Measurements from ENCODE around the gene LAMTOR2.
A peak's percentile ranks its signal among the peaks of the same experiment; 100 is the strongest.

The LAMTOR2 gene

DNA sequence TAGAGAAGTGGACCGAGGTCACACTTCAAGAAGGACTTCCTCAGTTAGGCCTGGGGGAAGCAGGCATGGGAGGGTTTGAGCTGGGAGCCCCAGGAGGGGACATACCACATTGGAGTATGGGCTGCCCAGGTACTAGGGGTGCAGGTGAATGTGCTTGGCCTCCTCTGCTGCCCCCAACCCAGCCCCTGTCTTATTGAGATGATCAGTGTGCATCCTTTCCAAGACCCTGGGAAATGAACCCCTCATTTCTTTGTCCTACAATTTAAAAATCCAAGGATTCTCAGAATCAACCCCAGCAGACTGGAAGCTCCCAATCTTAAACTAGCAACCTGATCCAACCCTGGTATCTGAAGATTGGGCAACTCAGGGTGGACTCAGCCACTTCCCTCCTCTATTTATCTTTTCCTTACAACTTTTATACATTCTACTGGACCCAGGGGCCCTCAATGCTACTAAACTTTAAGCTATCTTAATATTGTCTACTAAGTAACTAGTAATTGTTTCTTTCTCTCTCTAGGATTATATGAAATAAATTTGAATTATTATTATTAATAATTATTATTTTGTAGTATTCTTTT lies 18.6 kb downstream of the LAMTOR2 start:
- H3K27ac ChIP-seq, result no peak overlapping the region; the same call in 1 of the 2 replicates
- DNase-seq (ENCODE audit: low spot score), result no peak
- ChIA-PET POLR2A (ENCODE audit: low non-redundant PET) (no interaction called here), CTCF (interaction anchor here (0.6 to 0.7 kb wide), 3 partner anchors 8 to 57 kb away, joined by 5 read pairs; partner anchors contain the start of gene UBQLN4)
- TF ChIP-seq, protein P1, sequence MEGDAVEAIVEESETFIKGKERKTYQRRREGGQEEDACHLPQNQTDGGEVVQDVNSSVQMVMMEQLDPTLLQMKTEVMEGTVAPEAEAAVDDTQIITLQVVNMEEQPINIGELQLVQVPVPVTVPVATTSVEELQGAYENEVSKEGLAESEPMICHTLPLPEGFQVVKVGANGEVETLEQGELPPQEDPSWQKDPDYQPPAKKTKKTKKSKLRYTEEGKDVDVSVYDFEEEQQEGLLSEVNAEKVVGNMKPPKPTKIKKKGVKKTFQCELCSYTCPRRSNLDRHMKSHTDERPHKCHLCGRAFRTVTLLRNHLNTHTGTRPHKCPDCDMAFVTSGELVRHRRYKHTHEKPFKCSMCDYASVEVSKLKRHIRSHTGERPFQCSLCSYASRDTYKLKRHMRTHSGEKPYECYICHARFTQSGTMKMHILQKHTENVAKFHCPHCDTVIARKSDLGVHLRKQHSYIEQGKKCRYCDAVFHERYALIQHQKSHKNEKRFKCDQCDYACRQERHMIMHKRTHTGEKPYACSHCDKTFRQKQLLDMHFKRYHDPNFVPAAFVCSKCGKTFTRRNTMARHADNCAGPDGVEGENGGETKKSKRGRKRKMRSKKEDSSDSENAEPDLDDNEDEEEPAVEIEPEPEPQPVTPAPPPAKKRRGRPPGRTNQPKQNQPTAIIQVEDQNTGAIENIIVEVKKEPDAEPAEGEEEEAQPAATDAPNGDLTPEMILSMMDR (conservative IDR thresholded peaks at IDR 0.05; ENCODE audit: low read depth), result no peak

DNA sequence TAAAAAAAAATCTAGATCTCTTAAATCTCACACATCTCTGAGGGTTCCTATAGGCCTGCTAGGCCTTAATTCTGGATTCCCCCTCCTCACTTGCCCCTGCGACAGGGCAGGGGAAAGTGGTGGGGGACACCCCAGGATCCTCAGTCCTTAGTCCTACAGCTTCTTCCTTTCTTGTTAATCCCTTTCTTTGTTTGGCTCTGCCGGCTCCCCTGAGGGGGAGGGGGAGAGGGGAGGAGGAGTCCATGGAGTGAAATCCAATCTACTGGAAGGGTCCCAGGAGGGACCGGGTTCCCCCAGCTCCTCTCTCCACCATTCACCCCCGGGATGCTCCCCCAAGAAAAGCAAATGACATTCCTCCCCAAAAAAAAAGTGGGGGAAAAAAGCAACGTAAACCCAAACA lies 19.2 kb downstream of the LAMTOR2 start:
- CTCF ChIA-PET, result interaction anchor here (0.6 to 0.7 kb wide), 3 partner anchors 8 to 56 kb away, joined by 5 read pairs; partner anchors contain the start of gene UBQLN4

DNA sequence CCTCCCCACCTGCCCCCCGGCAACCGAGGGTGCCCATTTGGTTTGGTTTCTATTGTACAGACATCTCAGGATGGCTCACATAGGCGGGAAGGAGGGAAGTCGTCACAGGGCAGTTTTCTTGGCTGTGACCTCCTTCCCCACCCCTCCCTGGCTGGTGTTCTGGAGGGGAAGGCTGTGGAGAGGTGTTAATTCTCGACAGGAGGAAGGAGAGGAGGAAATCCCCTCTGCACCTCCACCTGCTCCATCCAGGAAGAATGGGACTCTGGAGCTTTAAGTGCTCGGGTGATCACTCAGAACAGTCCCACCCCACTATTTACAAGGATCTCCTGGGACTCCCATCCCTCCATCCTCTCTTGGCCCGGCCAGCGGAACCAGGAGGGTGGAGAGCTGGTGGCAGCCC lies 20.1 kb downstream of the LAMTOR2 start:
- POLR2A ChIA-PET (ENCODE audit: low non-redundant PET), result no interaction called here

More for the DNA sequence above, 19.2 kb downstream of the LAMTOR2 start:
- POLR2A ChIA-PET (ENCODE audit: low non-redundant PET), result no interaction called here
- no peak overlapping the region for H3K27ac ChIP-seq
- no peak for DNase-seq (ENCODE audit: low spot score)
- TF ChIP-seq, protein P1 (conservative IDR thresholded peaks at IDR 0.05; ENCODE audit: low read depth), result no peak

DNA sequence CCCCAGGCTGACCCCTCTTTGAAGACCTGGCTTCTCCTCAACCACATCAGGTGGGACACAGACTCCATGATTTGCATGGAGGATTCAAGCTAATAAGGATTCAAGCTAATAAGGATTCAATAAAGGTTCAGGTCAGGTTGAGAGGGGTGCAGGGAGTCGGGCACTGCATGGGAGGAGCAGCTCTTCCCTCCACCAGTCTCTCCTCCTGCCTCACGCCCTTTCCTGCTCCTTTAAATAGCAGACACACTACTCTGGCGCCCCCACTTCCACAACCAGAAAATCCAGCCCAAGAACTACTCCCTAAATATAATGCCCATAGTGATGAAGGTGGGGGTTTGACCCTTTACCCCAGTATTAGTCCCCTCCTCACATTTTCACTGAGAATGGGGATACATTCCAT lies 20.6 kb downstream of the LAMTOR2 start:
- ChIA-PET POLR2A (ENCODE audit: low non-redundant PET) (no interaction called here), CTCF (interaction anchor here (1.6 kb wide), 1 partner anchor 8 kb away, joined by 4 read pairs; no protein-coding TSS in a partner anchor)
- TF ChIP-seq, protein P1 (conservative IDR thresholded peaks at IDR 0.05; ENCODE audit: low read depth), result no peak
- no peak for DNase-seq (ENCODE audit: low spot score)
- peak overlapping the region; percentile 16; the same call in 1 of the 2 replicates for H3K27ac ChIP-seq

More for the DNA sequence above, 20.1 kb downstream of the LAMTOR2 start:
- TF ChIP-seq, protein P1 (conservative IDR thresholded peaks at IDR 0.05; ENCODE audit: low read depth), result no peak
- peak overlapping the region; percentile 16; the same call in 1 of the 2 replicates for H3K27ac ChIP-seq
- CTCF ChIA-PET, result interaction anchor here (1.6 kb wide), 1 partner anchor 8 kb away, joined by 4 read pairs; no protein-coding TSS in a partner anchor
- DNase-seq (ENCODE audit: low spot score), result no peak

DNA sequence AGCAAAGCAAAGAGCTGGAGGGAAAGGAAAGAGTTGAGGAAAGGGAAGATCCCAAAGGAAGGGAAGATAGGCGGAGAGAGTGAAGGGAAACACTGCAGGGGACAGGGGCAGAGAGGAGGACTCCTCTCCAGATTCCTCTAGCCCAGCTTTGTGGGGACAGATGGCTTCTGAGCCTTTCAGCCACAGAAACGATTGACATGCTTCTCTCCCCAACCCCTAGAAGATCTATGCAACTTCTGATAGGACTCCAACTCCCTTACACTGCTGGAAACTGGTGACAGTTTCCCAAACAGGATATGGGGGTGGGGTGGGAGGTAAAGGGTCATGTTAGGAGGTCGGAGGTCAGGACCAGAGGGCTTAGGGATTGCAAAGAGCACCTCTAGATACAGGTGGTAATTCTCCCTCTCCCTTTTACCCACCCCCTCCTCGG lies 21.2 kb downstream of the LAMTOR2 start:
- H3K27ac ChIP-seq, result peak overlapping the region; percentile 15; the same call in 1 of the 2 replicates
- POLR2A ChIA-PET (ENCODE audit: low non-redundant PET), result no interaction called here
- DNase-seq (ENCODE audit: low spot score), result no peak
- TF ChIP-seq, protein P1 (conservative IDR thresholded peaks at IDR 0.05; ENCODE audit: low read depth), result no peak
- CTCF ChIA-PET, result interaction anchor here (1.6 kb wide), 1 partner anchor 9 kb away, joined by 4 read pairs; no protein-coding TSS in a partner anchor

DNA sequence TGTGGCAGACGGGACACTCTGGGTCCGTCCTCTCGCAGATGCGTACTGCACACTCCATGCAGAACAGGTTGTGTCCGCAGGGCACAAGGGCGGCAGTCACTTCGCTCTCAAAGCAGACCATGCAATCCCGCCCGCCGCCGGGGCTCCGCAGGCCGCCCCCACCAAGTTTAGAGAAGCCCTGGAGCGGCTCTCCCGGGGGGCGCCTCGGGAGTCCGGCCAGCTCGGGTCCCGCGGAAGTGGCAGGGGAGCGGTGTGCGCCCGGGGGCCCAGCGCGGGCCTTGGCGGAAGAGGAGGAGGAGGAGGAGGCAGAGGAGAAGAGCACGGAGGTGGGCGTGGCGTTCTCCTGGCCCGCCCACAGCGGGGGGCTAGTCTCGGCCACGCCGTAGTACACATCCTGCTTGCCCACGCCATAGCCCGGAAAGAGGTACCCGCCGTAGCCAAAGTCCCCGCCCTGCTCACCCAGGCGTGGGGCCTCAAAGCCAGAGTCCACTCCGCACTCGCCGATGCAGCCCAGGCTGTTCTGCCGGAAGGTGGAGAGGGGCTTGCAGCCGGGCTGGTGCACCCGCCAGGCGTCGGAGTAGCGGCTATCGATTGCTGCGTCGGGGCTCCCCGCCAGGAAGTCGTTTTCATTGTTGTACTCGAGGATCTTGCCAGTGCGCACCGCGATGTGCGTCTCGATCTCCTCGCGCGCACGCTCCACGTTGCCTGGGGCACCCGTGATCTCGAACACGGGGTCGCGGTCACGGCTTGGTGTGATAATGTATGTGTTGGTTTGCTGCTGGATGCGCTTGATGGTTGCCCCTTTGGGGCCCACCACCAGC lies 22.2 kb downstream of the LAMTOR2 start:
- H3K27ac ChIP-seq, result 0 out of 2 replicates have a peak overlapping the region, but pooled peaks have one; percentile 6
- ChIA-PET POLR2A (ENCODE audit: low non-redundant PET) (no interaction called here), CTCF (no interaction called here)
- DNase-seq (ENCODE audit: low spot score), result no peak
- TF ChIP-seq, protein P1 (conservative IDR thresholded peaks at IDR 0.05; ENCODE audit: low read depth), result no peak
